GM13977 (cell line): ENCODE data around the gene ARSG.

Experiments used
- DNase-seq: peaks from one replicate; pipeline ENCODE4 v3.0.0; 2012; ENCODE audit warnings: low spot score
- CTCF ChIP-seq: IDR thresholded peaks from 2 replicates; pipeline ENCODE4 v1.5.1; 2012; ENCODE audit warnings: mild to moderate bottlenecking, control low read depth; ENCODE audit not compliant: insufficient read depth; ENCODE audit errors: extremely low read depth, missing control alignments
- in situ Hi-C: fragments of 300-500 bp; cut with MboI; formaldehyde crosslinking; loops from one replicate; pipeline ENCODE4 v1.12.0; 2022; ENCODE audit warnings: low sequenced_read_pairs, low pct_unique_long_range_greater_than_20kb, mixed read lengths, inconsistent platforms; ENCODE audit not compliant: unreplicated experiment

The ARSG gene

DNA sequence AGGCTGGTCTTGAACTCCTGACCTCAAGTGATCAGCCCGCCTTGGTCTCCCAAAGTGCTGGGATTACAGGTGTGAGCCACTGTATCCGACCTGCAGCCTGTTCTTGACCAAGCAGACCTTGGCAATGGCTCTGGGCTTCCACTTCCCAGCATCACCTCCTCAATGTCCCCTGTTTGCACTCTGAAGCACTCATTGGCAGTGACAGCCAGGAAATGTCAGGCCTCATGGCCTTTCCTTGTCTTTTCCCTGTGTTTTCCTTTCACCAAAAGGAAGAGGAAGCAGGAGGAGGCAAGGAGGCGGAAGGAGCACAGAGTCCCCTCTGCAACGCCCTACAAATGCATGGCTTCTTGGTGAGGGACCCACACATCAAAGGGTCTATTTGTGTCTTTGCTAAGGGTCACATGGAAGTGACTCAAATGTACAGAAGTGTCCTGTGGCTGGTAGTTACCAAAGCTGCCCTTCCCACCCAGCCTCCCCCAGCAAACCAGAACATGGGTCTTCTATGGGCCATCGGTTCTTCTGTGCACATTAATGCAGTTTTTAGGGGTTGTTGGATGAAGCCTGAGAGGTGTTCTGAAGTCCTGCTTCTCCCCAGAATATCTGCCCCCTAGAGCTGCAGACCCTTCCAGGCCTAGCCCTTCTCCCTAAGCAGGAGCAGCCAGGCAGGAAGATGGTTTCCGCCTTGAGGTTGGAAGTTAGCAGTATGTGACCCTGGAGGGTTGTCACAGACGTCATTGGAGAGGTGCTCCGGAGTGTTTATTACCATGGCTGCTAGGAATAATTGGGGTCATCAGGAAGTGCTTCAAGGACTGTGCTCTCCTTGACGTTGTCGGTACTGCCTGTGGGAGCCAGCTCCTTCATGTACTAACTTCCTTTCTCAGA lies 105.2 kb downstream of the ARSG start:
- in situ Hi-C loops: no loop called here
- DNase-seq: no peak
- no peak for TF ChIP-seq CTCF

GRCh38 chr17:68397108-68397536 lies 105.8 kb downstream of the ARSG start:
- DNase-seq: no peak
- TF ChIP-seq CTCF: no peak
- in situ Hi-C loops: no loop called here

DNA sequence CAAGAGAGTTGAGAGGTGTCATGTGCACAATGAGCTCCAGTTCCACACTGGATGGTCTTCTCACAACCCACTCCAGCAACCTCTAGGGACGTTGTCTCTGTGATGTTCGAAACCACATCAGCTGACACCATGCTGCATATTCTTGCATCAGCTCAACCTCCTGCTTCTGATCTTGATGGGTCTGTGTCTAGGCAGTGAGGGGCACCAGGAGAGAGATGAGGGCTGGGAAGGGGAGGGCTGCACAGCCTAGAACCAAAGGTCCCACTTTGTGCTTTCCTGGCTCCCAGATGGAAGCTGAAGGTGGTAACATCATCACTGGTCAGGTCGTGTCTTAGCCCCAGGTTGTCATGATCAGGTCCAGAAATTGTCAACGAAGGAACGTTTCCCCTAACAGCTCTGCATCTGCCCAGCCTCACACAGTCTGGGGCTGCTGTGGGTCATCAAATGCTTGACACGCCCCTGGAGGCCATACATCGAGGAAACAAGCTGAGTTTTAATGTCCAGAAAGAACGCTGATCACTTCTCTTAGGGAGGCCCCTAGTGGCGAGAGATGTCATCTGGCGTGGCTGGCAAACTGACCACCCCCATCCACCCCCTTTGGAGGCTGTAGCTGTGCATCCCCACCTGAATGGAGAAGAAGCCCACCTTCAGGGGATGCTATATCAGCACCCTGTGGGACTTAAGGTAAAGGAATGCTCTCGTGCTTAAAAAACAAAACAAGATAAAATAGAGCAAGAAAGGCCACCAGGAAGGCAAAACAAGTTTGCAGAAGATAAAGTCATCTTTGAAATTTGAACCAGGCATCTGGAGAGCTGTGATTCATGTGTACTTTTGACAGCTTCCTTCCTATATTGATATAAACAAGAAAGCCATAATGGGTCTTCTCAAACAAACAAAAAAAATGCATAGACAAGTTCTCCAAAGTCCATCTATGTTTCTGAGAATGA lies 107.7 kb downstream of the ARSG start:
- peak; percentile 85 for DNase-seq
- TF ChIP-seq CTCF: peak; percentile 83
- in situ Hi-C loops: no loop called here

DNA sequence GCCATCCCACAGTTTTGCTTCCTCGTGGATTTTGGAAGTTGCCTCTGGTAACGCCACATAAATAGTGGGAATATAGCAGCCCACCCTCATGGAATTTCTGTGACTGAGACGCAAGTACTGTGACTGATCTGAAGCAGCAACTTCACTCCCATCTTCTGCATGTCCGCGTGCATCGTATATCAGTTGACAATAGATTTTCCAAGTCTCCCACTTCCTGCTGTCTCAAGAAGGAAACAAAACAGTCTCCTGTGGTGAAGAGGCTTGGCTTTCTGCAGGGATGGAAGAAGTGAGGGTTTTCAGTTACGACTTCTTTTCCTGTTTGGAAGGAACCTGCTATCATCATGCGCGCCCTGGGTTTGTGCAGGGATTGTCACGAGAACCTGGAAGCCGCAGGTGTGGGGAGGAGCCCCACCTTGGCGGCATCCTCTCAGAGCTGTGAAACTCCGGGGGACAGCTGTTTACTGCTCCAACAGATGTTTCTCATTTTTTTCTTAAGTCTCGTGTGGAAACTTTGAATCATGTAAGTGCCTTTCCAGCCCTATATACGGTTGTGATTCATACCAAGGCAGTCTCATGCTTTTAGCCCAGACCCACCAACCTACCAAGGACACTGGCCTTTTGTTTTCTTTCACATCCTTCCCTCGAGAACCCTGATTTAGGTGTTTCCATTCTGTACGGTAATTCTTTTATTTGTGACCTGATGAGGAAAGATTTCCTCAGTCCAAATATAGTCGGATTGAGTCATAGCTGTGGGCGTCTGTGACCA lies 108.5 kb downstream of the ARSG start:
- in situ Hi-C loops: no loop called here
- TF ChIP-seq CTCF: no peak
- DNase-seq: no peak

DNA sequence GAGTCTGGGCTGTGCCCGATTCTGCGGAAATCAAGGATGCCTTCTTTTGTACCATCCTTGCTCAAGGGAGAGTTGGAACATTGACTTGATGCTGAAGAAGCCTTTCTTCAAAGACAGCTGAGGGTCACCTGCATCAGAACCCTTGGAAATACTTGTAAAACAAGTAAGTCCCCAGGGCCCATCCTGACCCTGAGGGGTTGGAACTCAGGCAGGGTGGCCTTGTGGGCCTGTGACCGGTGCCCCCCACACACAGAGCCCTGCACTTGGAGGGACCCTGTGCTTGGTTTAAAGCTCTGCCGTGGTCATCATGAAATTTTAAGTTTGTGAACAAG lies 109.1 kb downstream of the ARSG start:
- in situ Hi-C loops: no loop called here
- no peak for TF ChIP-seq CTCF
- DNase-seq: no peak

DNA sequence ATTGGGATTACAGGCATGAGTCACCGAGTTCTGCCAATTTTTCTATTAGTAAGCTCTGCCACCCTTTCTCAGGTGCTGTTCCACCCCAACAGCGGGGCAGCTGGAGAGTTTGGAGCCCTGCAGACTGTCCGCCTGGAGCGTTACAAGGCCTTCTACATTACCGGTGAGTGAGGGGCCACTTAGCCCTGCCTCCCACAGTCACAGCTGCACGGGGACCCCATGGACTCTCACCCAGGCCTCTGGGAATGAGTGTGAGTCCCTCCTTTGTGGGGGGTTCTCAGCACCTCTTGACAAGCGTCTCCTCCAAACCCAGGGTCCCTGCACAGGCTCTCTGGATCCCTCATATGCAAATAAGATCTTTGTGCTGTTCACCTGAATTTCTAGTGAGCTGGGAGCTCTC lies 110.0 kb downstream of the ARSG start:
- TF ChIP-seq CTCF: no peak
- DNase-seq: no peak
- in situ Hi-C loops: no loop called here
